NCI-H2171 (cell line): ENCODE data around the gene BCL6.

Experiments used
- DNase-seq: peaks from one replicate; lab custom pipeline; 2025; lab: John Stamatoyannopoulos, UW

Gene BCL6

DNA sequence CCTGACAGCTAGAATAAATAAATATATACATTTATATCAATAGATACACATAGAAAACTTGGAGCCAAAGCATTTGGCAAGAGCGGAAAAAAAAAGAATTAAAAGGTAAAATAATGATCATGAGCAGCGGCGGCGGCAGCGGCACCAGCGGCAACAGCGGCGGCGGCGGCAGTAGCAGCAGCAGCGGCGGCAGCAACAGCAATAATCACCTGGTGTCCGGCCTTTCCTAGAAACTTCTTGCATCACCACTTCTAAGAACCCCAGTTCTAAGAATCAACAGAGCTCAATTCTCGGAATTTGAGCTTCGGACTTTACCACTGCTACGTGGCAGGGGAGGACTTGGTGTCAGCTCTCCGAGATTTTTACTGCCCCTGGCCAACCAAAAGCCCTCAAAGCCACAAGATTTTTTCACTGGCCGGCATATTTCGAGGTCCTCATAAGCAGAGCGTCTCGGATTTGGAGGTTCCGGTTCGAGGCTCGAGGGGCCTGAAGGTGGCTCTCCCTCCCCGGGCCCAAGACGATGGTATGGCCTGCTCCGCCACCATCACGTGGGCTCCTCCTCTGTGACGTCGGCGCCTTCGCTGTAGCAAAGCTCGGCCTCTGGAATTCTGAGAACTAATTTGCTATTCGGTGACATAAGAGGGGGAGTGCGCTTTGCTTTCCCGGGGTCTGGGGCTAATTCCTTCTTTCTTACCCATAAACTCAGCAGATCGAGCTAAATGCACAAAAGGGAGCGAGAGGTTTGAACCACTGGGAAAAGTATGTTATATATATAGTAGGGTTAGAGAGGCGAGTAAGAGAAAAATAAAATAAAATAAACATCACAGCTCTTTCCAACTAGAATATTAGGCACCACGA lies at the start of gene BCL6:
TSS of gene BCL6 (minus strand) at position 268 of the 858 bp plus-strand sequence. CDS start 11,775 bp downstream, outside the sequence.
- peak; percentile 79 for DNase-seq

- no peak for DNase-seq
Observed at GRCh38 chr3:187794731-187795130, 49.5 kb upstream of the BCL6 start.

DNA sequence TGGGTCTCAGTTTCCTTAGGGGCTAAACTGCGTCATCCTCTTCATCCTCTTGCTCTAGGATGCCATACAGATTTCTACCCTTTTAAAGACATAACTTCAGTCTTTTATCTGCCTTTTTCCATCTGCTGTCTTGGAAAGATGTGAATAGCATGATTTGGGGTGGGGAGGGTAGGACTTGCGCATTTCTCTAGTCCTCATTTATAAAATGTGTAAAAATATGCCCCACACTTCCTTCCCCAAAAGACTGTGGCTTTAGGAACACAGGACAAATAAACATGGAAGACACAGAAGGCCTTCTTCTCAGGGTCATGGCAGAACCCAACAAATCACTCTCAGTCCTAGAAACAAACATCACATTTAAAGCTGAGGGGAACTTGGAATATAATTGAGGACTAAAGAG lies 48.4 kb upstream of the BCL6 start:
- DNase-seq, result no peak

- no peak for DNase-seq
Observed at GRCh38 chr3:187792521-187792920, 47.3 kb upstream of the BCL6 start.

DNA sequence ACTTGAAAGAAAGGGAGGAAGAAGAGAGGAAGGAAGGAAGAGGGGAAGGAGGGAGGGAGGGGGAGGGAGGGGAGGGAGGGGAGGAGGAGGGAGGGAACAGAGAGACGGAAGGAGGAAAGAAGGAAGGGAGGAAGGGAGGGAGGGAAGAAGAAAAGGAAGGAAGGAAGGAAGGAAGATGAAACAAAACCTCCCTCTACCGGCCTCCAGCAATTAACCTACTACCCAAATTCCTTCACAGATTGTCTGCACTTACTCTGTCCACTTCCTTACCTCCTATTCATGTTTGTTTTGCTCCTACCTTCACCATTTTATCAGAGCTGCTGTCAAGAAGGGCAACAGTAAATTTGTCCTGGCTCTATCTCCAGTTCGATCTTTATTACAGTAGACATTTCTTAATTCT lies 44.6 kb upstream of the BCL6 start:
- no peak for DNase-seq

DNA sequence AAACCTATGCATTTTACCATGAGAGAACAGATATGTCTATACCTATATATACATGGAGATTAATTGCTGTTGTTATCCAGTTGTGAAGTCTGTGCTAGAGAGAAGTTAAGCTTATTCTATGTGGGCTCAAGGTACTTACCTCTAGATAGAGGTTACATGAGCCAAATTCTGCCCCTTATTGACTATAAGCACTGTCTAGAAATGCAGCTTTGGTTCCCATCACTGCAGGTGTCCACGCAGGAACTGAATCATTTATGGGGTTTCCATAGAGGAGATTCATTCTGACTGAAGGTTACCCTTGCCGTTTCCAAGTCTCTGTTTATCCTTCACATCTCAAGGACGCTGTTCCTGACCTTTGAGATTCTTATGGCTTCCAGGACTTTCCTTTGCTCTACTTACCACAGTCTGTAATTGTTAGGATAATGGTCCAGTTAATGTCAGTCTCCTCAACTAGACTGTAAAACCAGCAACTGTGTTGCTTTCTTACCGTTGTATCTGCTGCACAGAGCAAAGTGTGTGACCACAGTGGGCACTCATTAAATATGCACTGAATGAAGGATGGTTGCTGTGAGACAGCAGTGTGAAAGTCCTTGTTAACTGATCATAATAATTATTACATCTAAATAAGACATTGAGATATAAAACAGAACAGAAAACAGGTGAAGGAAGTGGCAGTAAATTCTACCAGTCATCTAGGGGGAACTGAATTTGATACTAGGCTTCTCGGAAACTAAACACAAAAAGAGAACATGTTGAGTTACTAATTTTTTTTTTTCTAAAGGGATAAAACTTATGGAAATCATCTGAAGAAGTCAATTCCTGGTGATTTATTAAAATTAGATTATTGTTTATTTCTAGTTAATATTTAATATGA lies 44.0 kb upstream of the BCL6 start:
- DNase-seq, result no peak

- no peak for DNase-seq
Observed at GRCh38 chr3:187783098-187783497, 37.8 kb upstream of the BCL6 start.

DNA sequence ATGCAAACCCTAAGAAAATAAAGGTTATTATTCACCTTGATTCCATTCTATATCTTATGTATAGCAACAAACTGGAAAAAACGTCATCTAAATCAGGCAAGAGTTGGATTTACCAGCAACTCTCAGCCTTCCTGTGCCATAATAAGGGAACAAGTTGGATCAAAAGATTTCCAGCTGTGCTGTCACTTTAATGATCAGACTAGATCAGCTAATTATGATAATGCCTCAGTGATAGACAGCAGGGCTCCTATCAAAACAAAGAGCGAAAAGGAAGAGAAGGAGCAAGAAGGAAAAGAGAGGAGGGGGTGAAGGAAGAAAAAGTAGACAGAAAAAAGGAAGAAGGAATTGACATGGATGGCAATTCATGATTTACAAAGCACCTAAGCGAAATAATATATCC lies 36.7 kb upstream of the BCL6 start:
- DNase-seq, result no peak

DNA sequence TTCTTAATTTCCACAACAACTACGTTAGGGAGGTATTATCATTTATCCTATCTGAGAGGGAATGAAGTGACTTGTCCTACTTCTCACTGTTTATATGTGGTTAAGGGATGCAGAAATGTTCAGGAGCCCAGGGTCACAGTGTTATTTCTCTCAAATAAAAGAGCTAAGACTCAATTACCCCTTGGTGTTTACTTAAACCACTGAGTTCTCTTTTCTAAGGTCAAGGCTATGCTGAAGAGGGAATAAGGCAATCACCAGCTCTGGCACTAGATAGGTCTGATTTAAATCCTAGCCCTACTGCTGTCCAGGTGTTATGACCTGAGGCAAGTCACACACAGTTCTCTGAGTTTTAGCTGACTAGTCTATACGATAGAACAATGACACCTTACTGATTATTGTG lies 35.7 kb upstream of the BCL6 start:
- no peak for DNase-seq

DNA sequence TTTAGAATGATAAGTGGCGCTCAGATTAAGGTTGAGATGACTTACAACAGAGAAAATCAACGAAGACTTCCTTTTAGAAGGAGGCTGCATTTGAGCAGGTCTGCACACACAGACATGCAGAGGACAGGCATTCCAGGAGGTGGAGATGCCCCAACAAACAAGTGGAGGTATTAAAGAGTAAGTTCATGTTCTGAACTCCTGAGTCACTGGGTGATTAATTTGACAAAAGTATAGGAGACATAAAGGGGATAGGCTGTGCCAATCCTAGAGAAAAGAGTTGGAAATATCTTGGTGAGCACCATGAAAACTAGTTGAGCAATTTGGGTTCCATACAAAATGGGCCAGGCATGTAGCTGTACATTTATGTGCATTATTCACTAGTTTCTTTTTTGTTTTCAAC lies 33.5 kb upstream of the BCL6 start:
- DNase-seq, result no peak

DNA sequence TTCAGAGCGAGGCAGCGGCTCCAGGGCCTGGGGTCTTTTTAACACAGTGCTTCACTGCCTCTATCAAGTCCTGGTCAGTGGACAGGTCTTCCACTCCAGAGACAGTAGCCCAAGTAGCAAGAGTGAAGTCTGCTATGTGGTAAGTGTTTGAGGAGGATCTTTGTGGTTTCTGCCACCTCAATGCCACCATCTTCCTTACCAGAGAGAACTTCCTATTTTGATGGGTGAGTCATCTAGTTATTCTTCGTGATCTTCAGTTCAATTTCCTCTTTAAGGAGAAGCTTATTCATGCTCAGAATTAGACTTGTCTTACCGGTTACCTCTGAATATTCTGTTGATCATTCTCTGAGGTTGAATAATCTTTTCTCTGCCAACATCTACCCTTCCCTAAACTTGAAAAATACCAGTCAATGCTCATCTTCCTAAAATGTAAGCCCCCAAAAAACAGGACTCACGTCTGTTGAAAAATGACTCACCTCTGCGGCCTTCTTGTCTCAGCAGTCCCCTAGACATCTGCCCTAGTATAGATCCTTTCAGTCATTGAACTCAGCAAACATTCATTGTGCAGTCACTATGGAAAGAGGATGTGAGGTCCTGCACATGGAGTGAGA lies 32.2 kb upstream of the BCL6 start:
- no peak for DNase-seq

- DNase-seq, result no peak
Observed at GRCh38 chr3:187775549-187775948, 30.3 kb upstream of the BCL6 start.

GRCh38 chr3:187774185-187774789 lies 29.0 kb upstream of the BCL6 start:
- DNase-seq, result no peak

DNA sequence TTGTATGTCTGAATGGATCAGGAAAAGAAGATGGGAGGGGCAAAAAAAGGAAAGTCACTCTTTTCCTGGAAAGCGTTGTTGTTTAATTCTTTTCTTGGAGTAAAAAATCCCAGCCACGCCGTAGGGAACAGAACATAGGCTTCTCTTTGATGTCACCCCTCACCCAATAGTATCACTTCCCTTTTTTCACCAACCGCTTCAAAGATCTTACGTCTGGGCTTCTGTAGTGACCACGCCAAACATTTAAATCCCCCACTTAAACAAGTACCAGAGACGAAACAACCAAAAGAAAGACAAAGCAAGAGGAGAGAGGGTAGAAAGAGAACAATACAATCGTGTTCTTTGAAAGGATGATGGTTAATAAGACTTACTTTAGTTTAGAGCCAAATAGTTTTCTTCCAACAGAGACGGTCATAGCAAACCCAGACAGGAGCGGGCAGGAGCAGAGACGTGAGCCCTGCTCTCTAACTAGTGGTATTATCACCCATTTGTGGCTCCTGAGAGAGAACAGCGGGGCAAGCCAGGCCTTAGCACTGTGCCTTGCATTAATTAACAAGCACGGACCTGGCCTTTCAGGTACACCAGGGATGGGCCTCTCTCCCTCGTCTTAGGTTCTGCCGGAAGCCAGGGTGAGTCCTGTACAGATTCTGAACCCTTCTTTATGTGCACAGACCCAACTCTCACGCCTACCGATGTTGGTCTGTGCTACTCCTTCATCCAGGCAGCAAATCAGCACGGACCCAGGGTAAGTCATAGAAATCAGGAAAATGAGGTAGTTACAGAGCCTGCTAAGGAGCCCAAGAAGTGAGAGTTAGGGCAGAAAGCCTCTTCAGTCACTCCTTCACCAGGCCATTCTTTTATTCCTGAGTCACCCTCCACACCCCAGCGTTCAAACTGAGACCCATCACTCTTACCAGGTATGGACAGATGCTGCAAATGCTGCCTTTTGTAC lies 28.2 kb upstream of the BCL6 start:
- no peak for DNase-seq

- DNase-seq, result peak; percentile 10
Observed at GRCh38 chr3:187770224-187770623, 25.0 kb upstream of the BCL6 start.

GRCh38 chr3:187769771-187770170 lies 24.5 kb upstream of the BCL6 start:
- no peak for DNase-seq

DNA sequence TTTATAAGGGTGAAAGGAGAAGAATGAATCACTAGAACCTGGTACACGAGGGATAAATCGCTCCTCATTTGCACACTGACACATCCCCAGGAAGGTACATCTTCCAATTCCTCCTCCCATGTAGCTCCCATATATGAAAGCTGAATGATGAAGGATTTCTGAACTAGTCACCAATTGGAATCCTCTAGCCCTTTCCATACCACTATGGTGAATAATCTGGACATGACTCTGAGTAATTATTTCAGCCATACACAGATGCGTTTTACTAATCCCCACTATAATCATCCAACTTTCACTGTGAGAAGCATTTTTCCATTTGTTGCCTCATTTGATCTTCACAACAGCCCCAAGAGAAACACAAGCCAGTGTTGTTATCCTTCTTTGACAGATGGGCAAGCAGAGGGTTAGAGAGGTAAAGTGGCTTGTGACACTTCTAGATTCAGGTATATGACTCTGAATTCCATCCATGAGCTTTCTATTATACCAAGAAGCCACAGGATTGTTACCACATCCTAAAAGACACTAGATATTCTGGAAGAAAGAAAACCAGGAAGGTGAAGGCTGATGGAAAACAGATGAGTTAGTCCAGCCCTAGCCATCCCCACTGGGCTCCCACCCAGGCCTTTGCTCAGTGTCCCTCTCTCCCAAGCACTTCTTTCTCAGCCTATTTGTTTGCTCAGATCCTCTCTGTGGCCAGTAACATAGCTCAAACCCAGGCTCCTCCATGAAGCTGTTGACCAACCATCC lies 22.2 kb upstream of the BCL6 start:
- DNase-seq, result no peak

DNA sequence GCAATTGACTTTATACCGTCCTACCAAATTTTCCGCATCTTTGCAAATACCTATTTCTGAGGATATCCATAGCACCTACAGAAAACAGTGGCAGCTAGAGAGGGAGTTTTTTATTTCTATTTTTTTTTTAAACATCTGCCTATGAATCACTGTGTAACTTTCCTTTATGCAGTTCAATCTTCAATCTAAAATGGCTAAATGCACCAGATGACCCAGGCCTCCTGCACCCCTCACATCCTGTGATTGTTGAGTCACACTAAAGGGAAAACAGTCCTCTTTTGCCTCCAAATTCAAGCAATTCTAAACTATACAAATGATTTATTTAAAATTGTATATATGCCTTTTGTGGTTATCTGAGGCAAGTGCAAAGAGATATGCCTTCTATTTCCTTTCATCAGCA lies 20.1 kb upstream of the BCL6 start:
- no peak for DNase-seq

- no peak for DNase-seq
Observed at GRCh38 chr3:187763850-187764648, 18.8 kb upstream of the BCL6 start.

- DNase-seq, result no peak
Observed at GRCh38 chr3:187762792-187763191, 17.5 kb upstream of the BCL6 start.
